Naive B cell (primary cell): ENCODE results near the gene PARP12. TPM values are rescaled to one million over a fixed set of nuclear protein-coding genes. Genes with fewer than 3 reads are reported as not detected.
A peak's percentile ranks its signal among the peaks of the same experiment; 100 is the strongest.

ENCODE experiments used
- ATAC-seq, 2 donors: fragments of 150-1000 bp; cut with Tn5 transposase; 2 replicates each; pipeline ENCODE4 v1.10.0; 2021; ENCODE audit warnings: low read depth in 2 of 2, mild to moderate bottlenecking in 2 of 2, moderate library complexity in 2 of 2
- DNase-seq: peaks from one replicate; pipeline ENCODE4 v3.0.0; 2022
- H3K27ac Mint-ChIP-seq, 6 donors: one replicate each; pipeline ENCODE4 v1.8.0; 2020 to 2022; ENCODE audit warnings: mild to moderate bottlenecking in 6 of 6, mixed read lengths in 6 of 6, moderate library complexity in 5 of 6, inconsistent platforms in 2 of 6
- H3K27me3 Mint-ChIP-seq, 3 donors: one replicate each; pipeline ENCODE4 v1.8.0; 2021 to 2022; ENCODE audit warnings: mixed read lengths in 3 of 3, mild to moderate bottlenecking in 1 of 3
- H3K36me3 Mint-ChIP-seq, 2 donors: one replicate each; pipeline ENCODE4 v1.8.0; 2020 to 2022; ENCODE audit warnings: mixed read lengths in 2 of 2, inconsistent platforms in 1 of 2, mild to moderate bottlenecking in 1 of 2
- H3K4me1 Mint-ChIP-seq, 3 donors: one replicate each; pipeline ENCODE4 v1.8.0; 2020 to 2022; ENCODE audit warnings: mixed read lengths in 3 of 3, inconsistent platforms in 1 of 3, mild to moderate bottlenecking in 1 of 3, moderate library complexity in 1 of 3
- H3K4me3 Mint-ChIP-seq, 8 donors: one replicate each; pipeline ENCODE4 v1.8.0; 2020 to 2022; ENCODE audit warnings: mild to moderate bottlenecking in 8 of 8, mixed read lengths in 8 of 8, moderate library complexity in 8 of 8, inconsistent platforms in 2 of 8
- H3K9me3 Mint-ChIP-seq, 7 donors: one replicate each; pipeline ENCODE4 v1.8.0; 2020 to 2022; ENCODE audit warnings: mixed read lengths in 7 of 7, mild to moderate bottlenecking in 5 of 7, inconsistent platforms in 2 of 7, moderate library complexity in 1 of 7
- polyA plus RNA-seq, 6 donors: library from polyadenylated mRNA; unstranded; fragments of 300-500 nt; fragmentation: Illumina TruSeq; gene quantifications; one replicate each; pipeline ENCODE4 v1.2.3, GENCODE V29; 2021; ENCODE audit warnings: low read depth in 6 of 6

Gene PARP12
- polyA plus RNA-seq, 6 donors from 2014 or later, result 40.5 to 61.1 (median 47.6) TPM

DNA sequence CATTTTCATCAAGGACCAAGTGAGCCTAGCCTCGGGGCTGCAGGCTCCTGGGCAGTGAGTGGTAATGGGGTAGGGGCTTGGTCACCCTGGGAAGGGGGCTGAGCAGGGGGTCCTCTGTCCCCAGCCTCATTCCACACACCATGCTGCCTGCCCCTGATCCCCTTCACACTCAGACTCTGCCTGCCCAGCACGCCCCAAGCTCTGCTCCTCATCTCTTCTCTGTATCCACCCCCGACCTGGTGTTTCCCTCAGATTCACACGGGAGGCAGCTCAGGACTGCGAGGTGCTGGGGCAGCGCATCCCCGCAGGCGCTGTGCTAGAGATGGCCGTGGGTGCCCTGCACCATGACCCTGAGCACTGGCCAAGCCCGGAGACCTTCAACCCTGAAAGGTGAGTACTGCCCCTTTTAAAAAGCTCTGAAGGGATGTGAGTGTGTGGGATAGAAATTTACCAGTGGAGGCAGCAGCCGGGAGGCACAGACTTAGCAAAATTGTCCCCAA lies 47.2 kb downstream of the PARP12 start:
- peaks cover 0 to 11% (median 9%) of the 10 kb centered on the region in 3 donors for H3K4me1 Mint-ChIP-seq
- ATAC-seq, result no peak
- H3K4me3 Mint-ChIP-seq, result no peak overlapping the region
- H3K27me3 Mint-ChIP-seq, result peaks cover 0 to 10% (median 0%) of the 10 kb centered on the region in 3 donors
- H3K27ac Mint-ChIP-seq, result no peak overlapping the region
- no peak for DNase-seq
- no peaks in the 10 kb centered on the region for H3K36me3 Mint-ChIP-seq
- no peaks in the 10 kb centered on the region for H3K9me3 Mint-ChIP-seq

DNA sequence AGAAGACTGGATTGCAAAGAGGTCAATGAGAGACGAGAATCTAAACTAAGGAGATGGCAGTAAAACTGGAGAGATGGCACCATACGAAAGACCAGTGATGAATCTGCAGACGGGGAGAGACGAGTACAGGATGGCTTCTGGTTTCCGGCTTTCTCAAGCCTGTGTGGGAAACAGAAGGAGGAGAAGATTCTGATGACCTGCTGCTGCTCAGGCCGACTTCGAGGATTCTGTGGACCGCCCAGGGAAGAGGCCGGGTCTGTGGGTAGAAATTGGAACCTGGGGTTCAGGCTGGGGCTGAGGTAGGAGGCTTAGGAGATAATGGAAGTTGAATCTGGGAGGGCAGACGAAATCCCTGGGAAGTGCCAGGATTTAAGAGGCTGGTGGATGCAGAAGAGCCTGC lies 48.6 kb downstream of the PARP12 start:
- no peaks in the 10 kb centered on the region for H3K9me3 Mint-ChIP-seq
- DNase-seq (no peak), ATAC-seq (no peak)
- peak overlapping the region in 1 of 6 donors; percentile 75 for H3K27ac Mint-ChIP-seq
- H3K27me3 Mint-ChIP-seq, result peaks cover 0 to 10% (median 0%) of the 10 kb centered on the region in 3 donors
- H3K4me1 Mint-ChIP-seq, result peaks cover 0 to 11% (median 8%) of the 10 kb centered on the region in 3 donors
- no peaks in the 10 kb centered on the region for H3K36me3 Mint-ChIP-seq
- no peak overlapping the region for H3K4me3 Mint-ChIP-seq

GRCh38 chr7:140013676-140014075 lies 49.1 kb downstream of the PARP12 start:
- Mint-ChIP-seq H3K27ac (no peak overlapping the region), H3K4me1 (peaks cover 0 to 11% (median 4%) of the 10 kb centered on the region in 3 donors), H3K27me3 (peaks cover 0 to 10% (median 0%) of the 10 kb centered on the region in 3 donors), H3K9me3 (no peaks in the 10 kb centered on the region), H3K4me3 (no peak overlapping the region), H3K36me3 (no peaks in the 10 kb centered on the region)
- DNase-seq, result no peak
- ATAC-seq, result no peak

DNA sequence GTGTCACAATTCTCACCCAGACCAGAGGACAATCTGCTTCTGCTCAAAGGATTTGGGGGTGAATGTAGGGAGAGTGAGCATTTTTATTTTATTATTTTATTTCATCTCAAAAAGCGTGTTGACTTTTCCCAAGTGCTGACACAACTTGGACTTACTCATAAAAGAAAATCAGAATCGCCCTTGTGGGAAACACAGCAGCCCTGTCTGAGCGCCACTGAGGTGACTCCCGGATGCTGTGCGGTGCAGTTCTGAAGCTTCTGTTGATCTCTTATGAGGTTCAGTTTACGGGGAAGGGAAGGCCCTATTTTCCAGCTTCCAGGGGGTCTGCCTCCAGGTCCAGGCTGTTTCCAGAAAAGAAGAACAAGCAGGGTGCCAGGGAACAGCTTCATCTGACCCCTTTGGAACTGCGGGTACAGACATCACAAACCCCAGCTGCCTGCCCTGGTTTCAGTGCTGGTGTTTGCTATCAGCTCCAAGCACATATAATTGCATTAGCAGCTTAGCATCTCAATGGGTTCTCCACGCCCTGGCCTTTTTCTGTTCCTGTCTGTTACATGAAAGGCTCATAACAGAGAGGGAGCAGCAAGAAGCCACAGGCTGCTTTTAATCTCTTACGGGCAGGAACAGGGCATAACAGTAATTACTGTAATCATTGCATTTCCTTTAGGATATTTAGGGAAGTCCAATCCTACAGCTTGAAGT lies 52.4 kb downstream of the PARP12 start:
- ATAC-seq, result no peak
- Mint-ChIP-seq H3K27ac (no peak overlapping the region), H3K4me3 (no peak overlapping the region), H3K27me3 (peaks cover 0 to 10% (median 0%) of the 10 kb centered on the region in 3 donors), H3K36me3 (no peaks in the 10 kb centered on the region), H3K9me3 (no peaks in the 10 kb centered on the region), H3K4me1 (peaks cover 0 to 7% (median 4%) of the 10 kb centered on the region in 3 donors)
- no peak for DNase-seq

GRCh38 chr7:140009735-140010134 lies 53.0 kb downstream of the PARP12 start:
- Mint-ChIP-seq H3K27me3 (peaks cover 0 to 10% (median 0%) of the 10 kb centered on the region in 3 donors), H3K4me3 (no peak overlapping the region), H3K36me3 (no peaks in the 10 kb centered on the region), H3K9me3 (no peaks in the 10 kb centered on the region), H3K27ac (no peak overlapping the region), H3K4me1 (peaks cover 0 to 7% (median 4%) of the 10 kb centered on the region in 3 donors)
- ATAC-seq (no peak), DNase-seq (no peak)

GRCh38 chr7:140008755-140009610 lies 53.8 kb downstream of the PARP12 start:
- DNase-seq, result no peak
- H3K4me3 Mint-ChIP-seq, result no peak overlapping the region
- no peak for ATAC-seq
- peaks cover 0 to 10% (median 0%) of the 10 kb centered on the region in 3 donors for H3K27me3 Mint-ChIP-seq
- peaks cover 0 to 4% (median 2%) of the 10 kb centered on the region in 3 donors for H3K4me1 Mint-ChIP-seq
- no peaks in the 10 kb centered on the region for H3K36me3 Mint-ChIP-seq
- peak overlapping the region in 2 of 6 donors; percentile 39 to 65 for H3K27ac Mint-ChIP-seq
- H3K9me3 Mint-ChIP-seq, result no peaks in the 10 kb centered on the region

DNA sequence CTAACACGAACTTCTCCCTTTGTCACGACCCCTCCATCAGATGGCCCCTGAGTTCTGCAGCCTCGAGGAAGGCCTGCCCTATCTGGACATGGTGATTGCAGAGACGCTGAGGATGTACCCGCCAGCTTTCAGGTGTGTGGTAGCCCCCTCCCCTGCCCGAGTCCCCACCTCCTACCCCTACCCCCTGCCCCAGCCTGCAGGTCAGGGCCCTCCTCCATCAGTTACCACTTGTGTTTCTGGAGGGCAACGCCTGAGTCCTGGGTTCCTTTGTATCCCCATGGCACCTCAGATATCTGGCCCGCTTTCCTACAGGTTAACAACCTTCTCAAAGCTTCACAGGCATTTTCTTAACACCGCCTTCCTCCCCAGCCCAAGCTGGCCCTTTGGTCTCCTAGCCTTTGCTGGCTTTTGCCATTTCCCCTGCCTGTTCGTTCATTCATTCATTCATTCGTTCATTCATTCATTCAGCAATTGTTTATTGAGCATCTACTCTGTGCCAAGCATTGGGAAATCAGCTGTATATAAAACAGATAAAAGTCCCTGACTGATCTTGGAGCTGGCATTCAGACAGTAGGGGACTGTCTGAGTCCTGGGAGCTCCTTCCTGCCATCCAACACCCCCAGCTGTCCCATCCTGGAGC lies 55.6 kb downstream of the PARP12 start:
- no peak overlapping the region for H3K4me3 Mint-ChIP-seq

DNA sequence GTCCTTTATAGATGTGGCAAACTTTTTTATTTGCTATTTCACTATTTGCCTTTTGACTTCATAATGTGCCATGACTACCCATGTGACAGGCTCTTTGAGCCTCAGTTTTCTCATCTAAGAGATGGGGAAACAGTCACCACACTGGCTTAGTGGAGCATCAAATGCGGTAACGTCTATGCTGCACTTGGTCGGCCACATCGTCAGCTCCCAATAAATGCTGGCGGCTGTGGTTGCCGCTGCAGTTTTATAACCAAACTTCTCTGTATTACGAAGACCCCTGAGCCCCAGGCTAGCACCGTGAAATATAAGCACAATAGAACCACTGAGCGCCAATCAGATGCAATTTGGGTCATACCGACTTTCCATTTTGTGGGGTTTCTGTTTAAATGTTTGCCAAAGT lies 56.2 kb downstream of the PARP12 start:
- Mint-ChIP-seq H3K36me3 (no peaks in the 10 kb centered on the region), H3K4me3 (no peak overlapping the region), H3K27me3 (peaks cover 0 to 4% (median 0%) of the 10 kb centered on the region in 3 donors), H3K9me3 (no peaks in the 10 kb centered on the region), H3K27ac (no peak overlapping the region), H3K4me1 (peaks cover 0 to 4% (median 0%) of the 10 kb centered on the region in 3 donors)
- no peak for ATAC-seq
- DNase-seq, result no peak

More for the DNA sequence above, 55.6 kb downstream of the PARP12 start:
- DNase-seq (no peak), ATAC-seq (no peak)
- Mint-ChIP-seq H3K27ac (no peak overlapping the region), H3K4me1 (peaks cover 0 to 4% (median 4%) of the 10 kb centered on the region in 3 donors), H3K27me3 (peaks cover 0 to 10% (median 0%) of the 10 kb centered on the region in 3 donors), H3K36me3 (no peaks in the 10 kb centered on the region), H3K9me3 (no peaks in the 10 kb centered on the region)

- no peak for DNase-seq
- no peak overlapping the region for H3K4me3 Mint-ChIP-seq
- H3K4me1 Mint-ChIP-seq, result peaks cover 0 to 4% (median 0%) of the 10 kb centered on the region in 3 donors
- H3K9me3 Mint-ChIP-seq, result no peaks in the 10 kb centered on the region
- no peak overlapping the region for H3K27ac Mint-ChIP-seq
- no peaks in the 10 kb centered on the region for H3K27me3 Mint-ChIP-seq
- ATAC-seq, result no peak
- H3K36me3 Mint-ChIP-seq, result no peaks in the 10 kb centered on the region
Measured at GRCh38 chr7:140005754-140006503, 56.8 kb downstream of the PARP12 start.

DNA sequence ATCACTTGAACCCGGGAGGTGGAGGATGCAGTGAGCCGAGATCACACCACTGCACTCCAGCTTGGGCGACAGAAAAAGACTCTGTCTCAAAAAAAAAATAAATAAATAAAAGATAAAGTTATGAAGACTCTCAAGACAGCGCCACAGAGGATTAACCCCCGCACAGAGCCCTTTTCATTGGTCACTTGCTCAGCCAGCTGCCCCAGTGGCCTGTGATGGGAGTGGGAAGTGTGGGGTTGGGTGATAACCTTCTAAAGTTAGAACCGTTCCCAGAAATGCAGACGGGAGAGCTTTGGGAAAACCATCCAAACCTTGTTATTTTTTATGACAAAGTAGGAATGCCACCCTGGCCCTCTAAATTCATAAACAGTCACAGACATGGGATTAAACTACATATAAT lies 57.4 kb downstream of the PARP12 start:
- Mint-ChIP-seq H3K27ac (no peak overlapping the region), H3K27me3 (no peaks in the 10 kb centered on the region), H3K36me3 (no peaks in the 10 kb centered on the region), H3K9me3 (no peaks in the 10 kb centered on the region), H3K4me1 (peaks cover 0 to 4% (median 0%) of the 10 kb centered on the region in 3 donors), H3K4me3 (no peak overlapping the region)
- ATAC-seq, result no peak
- no peak for DNase-seq

GRCh38 chr7:140004672-140005071 lies 58.1 kb downstream of the PARP12 start:
- Mint-ChIP-seq H3K36me3 (no peaks in the 10 kb centered on the region), H3K27ac (no peak overlapping the region), H3K4me1 (peaks cover 0 to 4% (median 0%) of the 10 kb centered on the region in 3 donors), H3K9me3 (no peaks in the 10 kb centered on the region), H3K4me3 (no peak overlapping the region), H3K27me3 (no peaks in the 10 kb centered on the region)
- no peak for DNase-seq
- ATAC-seq, result no peak

DNA sequence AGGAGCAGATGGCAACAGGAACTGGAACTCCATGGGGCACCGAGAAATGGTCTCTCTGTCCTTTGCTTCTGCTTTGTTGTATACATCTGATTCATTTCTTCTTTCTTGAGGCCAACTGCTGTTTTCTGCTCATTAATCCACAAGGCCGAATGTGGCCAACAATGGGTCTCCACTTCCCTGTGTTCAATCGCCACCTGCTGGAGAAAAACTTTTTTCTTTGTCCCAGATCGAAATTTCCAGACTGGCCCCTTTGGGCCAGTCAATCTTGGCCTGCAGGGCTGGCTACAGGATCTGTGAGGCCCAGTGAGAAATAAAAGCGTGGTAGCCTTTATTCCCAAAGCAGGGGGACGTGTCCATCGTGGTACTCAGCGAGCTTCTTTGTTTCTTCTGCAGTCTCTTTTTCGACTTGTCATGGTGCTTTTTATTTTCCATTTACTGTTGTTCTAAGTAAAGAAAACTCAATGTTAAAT lies 58.8 kb downstream of the PARP12 start:
- peak; percentile 21 to 44 for ATAC-seq
- Mint-ChIP-seq H3K27me3 (no peaks in the 10 kb centered on the region), H3K4me3 (peak overlapping the region in 1 of 8 donors; percentile 2), H3K27ac (peak overlapping the region in 1 of 6 donors; percentile 18), H3K9me3 (no peaks in the 10 kb centered on the region), H3K4me1 (peaks cover 0 to 4% (median 0%) of the 10 kb centered on the region in 3 donors), H3K36me3 (no peaks in the 10 kb centered on the region)
- peak; percentile 34 for DNase-seq
